ENCODE data around the gene SNCG.

DNA sequence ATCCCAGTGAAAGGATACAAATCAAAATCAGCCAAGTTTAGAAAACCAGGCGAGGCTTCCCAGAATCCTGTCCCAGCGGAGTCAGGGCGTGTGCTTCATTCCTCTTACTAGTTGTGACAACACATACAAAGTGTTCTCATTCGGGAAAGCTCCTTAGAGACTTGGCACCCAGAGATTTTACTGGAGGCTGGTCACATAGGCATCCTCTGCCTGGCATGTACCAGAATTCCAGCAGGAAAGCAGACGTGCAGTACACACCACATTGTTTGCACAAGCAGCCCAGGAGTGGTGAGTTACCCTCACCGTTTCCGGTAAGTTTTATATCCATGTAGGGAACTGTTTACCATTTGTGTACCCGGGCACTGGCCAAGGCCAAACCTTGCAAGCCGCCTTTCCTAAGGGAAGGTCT, 35.8 kb upstream of the SNCG start:
- TF ChIP-seq EZH2 (IDR thresholded peaks at IDR 0.05) (no peak), POLR2AphosphoS5 (IDR thresholded peaks at IDR 0.05; ENCODE audit: borderline replicate concordance, low read depth, low read length) (no peak)
